A673 (cell line): ENCODE results near the gene ITGB6.

Source experiments
- EZH2 ChIP-seq: fragments of 200-600 bp; sonication (generic); IDR thresholded peaks from 2 replicates; pipeline ENCODE4 v1.6.1; 2017; ENCODE audit warnings: borderline replicate concordance, low read depth, mild to moderate bottlenecking, mixed read lengths, antibody characterized with exemption, low read length; ENCODE audit not compliant: poor library complexity, severe bottlenecking
- TF ChIP-seq, protein P1 (sequence below): fragments of 300-800, 200-600 bp; sonication (generic); conservative IDR thresholded peaks from 2 replicates; pipeline ENCODE4 v1.5.1; 2017; ENCODE audit warnings: low read depth, mild to moderate bottlenecking, antibody characterized with exemption, low read length, moderate library complexity, mixed read lengths

DNA sequence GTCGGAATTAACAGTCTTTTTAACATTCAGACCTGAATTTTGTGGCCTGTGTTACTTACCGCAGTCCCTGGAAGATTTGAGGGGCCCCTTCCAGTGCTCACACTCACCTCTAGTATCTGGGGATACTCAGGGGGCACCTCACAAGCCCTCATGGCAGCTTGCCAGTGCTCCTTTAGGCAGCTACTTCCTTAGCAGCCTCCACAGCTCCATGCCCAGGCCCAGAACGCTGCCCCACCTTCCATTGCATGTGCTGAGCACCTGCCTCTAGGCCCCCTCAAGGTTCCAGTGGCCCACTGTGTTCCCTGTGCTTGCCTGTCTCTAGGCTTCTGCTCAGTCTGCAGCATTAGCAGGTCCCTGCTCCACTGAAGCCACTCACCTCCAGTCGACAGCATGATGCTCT is 107.6 kb downstream of the ITGB6 start:
- TF ChIP-seq, protein P1, sequence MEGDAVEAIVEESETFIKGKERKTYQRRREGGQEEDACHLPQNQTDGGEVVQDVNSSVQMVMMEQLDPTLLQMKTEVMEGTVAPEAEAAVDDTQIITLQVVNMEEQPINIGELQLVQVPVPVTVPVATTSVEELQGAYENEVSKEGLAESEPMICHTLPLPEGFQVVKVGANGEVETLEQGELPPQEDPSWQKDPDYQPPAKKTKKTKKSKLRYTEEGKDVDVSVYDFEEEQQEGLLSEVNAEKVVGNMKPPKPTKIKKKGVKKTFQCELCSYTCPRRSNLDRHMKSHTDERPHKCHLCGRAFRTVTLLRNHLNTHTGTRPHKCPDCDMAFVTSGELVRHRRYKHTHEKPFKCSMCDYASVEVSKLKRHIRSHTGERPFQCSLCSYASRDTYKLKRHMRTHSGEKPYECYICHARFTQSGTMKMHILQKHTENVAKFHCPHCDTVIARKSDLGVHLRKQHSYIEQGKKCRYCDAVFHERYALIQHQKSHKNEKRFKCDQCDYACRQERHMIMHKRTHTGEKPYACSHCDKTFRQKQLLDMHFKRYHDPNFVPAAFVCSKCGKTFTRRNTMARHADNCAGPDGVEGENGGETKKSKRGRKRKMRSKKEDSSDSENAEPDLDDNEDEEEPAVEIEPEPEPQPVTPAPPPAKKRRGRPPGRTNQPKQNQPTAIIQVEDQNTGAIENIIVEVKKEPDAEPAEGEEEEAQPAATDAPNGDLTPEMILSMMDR, result no peak
- no peak for TF ChIP-seq EZH2
